Measurements from ENCODE around the gene AKR1C2.
"Not testable (repeated sequence)": the region's sequence is repeated elsewhere in the genome, so short reads cannot be mapped to it uniquely, and the experiment has no call there.

Gene AKR1C2

DNA sequence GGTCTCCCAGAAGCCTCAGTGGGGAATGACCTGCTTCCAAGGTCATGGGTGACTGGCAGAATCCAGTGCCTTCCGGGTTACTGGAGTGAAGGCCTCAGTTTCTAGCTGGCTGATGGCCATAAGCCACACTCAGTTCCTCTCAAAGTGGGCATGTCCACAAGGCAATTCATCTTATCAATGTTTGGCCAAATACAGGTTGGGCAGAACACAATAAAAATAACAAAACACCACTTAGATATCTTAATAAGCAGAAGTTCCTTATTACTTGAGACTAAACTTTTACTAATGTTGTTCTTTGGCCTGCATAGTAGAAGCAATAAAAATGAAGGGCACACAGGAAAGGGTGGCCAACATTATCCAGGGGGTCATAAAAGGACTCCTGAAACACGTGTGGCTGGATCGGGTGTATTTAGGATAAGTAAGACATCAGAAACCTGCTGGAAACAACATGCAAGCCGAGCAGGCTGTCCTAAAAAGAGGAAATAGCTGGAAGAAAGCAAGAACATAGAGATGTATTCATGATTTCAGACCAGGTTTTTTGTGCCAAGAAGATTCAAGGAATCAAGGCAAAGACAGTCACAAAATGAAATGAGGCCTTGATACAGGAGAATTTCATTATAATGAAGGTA lies 19.6 kb upstream of the AKR1C2 start:
- DNase-seq (ENCODE audit: low read depth in 2 of 2), result no peak

DNA sequence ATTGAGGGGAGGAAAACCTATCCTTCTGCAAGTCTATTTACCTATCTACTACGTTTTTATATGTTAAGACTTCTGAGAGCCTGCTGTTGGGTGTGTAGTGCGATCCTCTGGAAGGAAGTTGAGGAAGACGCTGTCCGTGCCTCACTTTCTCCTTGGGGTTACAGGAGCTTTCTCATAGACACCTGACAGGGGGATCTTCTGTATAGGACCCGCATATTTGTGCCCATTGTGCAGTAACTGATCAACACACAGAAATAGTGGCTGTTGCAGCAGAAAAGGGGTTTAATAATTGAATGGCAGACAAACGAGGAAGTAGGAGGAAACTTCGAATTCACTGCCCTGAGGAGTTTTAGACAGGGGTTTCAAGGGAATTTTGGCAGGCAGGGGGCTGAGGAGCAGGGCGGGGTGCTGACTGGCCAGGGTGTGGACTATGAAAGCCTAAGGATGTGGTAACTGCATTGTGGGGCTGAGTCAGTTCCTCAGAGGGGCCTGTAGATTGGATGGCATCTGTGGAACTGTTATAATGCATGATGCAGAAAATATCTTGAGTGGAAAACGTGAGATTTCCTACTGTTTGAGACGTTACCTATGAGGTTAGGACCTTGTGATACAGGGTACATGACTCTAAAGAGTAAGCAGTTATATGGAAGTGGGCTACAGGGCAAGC lies 18.1 kb upstream of the AKR1C2 start:
- DNase-seq (ENCODE audit: low read depth in 2 of 2), result not testable (repeated sequence)

DNA sequence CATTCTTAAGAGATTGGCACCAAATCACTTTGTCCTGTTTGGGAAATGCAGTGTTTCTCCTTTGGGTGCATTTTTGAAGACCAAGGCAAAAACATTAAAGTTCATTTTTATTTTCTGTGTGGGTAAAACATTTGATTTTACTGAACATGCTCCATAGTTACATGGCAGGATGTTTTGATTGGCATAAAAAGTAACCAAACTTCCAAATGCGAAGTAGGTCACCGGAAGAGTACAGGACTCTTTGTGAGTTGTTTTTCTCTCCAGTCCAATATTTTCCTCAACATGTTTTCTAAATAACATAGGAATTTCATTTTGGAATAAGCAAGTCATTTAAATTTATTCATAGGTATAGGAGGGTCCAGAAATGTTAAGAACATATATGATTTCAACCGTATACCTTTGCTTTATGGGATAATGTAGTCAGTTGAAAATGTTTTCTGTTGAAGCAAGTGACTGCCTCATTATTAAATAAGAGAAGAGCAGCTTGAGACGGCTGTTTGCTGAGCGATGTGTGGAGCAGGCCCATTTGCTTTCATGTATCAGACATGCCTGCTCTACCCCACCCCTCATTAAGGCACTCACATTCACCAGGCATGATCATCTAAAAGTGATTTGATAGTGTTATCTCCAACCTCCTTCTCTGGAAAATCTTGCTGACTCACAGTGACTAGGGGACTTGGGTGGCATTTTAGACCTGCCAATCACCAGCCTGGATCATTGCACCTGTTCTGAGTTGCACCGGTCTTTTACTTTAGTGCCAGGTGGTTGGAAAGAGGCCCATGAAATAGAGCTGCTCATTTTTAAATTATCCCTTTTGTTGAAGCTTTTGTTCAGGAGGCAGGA lies 16.3 kb upstream of the AKR1C2 start:
- DNase-seq (ENCODE audit: low read depth in 2 of 2), result not testable (repeated sequence)

DNA sequence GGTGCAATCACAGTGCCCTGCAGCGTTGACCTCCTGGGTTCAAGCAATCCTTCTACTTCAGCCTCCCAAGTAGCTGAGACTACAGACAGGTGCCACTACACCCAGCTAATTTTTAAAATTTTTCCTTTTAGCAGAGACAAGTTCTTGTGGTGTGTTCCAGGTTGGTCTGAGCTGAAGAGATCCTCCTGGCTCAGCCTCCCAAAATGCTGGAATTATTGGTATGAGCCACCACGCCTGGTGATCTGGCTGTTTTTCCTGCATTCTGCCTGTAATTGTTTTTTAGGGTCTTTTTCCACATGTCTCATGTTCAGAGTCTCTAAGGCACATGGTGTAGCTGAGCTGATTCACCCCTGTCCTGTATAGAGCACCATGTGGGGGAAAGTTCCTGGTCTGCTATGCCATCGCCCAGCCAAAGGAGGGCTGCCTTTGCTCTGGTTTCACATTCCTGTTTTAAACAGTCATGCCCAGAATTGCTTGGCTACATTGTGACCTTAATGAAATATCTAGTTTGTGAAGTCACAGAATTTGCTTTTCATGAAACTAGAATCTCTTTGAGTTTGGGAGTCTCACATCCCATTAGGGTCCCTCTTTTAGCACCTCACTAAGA lies 15.1 kb upstream of the AKR1C2 start:
- DNase-seq (ENCODE audit: low read depth in 2 of 2), result not testable (repeated sequence)

DNA sequence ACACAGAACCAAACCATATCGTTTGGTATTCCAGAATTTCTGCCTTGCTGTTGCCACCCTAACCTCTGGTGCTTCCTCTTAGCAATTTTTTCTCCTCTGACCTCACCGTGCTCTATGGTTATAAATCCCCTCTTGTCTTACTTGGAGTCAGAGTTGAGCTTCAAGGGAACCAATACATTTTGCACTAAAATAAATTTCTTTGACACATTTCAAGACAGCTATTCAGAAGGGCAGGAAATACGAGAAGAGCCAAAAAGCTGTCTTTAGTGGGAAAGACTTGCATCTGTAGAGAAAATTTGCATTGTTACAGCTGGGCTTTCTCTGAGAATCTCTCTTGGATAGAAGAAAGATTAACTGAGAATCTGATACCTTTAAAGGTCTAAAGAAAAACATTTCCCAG lies 14.5 kb upstream of the AKR1C2 start:
- no peak for DNase-seq (ENCODE audit: low read depth in 2 of 2)

DNA sequence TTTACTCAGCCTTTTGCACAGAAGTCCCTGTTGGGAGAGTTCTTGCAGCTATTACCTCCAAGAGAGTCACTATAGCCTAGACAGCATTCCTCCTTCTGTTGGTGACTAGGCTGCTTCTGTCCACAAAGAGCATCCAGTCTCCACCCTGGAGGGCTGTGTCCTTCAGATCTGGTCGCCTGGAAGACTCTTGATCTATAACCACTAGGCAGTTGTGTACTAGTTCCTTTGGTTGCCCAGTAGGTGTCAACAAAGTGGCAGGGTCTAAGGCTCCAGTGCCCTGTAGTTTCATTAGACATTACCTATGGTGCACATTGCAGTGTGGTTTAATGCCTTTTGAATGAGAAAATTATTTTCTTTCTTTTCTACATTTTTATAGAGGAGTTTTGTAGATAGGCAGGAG lies 11.3 kb upstream of the AKR1C2 start:
- DNase-seq (ENCODE audit: low read depth in 2 of 2), result no peak

DNA sequence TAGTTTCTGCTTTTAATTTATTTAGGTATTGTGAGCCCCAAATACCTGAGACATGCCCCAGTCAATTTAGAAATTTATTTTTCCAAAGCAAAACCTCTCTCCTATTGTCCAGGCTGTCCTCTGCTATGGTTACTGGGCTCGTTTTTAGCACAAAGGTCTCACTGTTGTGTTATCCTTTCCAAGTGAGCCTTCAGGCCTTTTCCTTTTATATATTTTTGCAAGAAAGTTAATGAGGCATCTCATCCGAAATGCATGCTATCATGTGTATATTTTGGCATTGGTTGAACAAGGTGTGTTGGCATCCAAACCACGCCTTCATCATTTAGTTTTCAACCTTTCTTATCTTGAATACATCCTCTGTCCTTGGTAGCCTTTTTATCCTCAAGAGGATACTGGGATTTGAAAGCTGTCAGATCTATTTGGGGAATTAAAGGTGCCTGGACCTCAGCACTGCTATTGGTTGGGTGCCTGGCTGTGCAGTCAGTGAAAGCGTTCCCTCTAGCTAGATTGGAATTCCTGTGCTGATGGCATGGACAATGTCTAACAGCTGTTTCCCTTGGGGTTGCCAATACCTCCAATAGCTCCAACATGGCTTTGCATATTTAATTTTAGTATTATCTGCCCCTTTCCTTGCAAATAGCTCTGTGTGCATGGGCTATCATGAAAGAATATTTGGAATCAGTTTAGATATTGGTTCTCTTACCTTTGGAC lies 10.7 kb upstream of the AKR1C2 start:
- not testable (repeated sequence) for DNase-seq (ENCODE audit: low read depth in 2 of 2)

DNA sequence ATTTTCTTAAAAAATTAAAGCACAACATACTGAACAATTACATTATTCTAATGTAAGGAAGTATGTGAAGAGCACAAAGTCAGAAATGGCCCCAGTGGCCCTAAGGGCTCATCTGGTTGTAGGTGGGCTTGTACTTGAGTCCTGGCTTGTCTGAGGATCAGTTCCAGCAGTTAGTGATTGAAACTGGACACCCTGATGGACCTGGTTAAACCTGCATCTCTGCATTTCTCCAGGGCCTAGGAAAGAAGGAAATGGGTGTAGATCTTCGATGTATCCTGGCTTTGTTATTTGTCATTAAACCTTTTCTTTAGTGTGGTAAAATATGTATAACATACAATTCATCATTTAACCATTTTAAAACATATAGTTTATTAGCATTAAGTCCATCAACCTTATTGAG lies 9.7 kb upstream of the AKR1C2 start:
- no peak for DNase-seq (ENCODE audit: low read depth in 2 of 2)

DNA sequence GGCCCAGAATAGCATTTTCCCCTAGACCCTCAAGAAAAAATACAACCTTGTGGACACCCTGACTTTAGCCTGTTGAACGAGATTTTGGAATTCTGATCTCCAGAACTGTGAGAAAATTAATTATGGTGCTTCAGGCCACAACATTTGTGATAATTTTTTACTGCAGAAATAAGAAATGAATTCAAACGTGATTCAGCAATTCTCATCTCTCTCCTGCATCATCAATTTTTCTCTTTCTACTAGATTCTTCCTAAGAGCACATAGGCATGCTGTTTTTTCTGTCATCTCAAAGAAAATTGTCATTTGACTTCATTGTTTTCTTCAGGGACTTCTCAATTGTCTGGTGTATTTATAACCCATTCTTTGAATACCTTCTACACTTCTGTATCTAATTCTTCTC lies 8.9 kb upstream of the AKR1C2 start:
- no peak for DNase-seq (ENCODE audit: low read depth in 2 of 2)

DNA sequence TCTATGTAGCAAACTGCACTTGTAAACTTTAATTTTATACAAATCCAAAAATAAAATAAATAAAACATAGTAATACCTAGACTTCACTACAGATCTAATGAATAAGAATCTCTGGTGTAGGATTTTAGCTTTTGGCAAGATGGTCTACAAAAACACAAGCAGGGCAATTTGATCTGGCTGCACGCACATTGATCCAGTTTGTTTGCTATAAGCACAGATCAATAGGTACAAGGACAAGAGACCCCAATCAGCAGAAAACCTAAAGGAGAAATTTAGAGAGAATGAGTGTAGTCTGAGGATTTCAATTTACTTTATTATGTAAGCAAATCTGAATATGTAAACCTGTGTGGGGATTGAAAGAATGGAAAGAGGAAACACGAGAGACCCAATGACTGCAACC lies 7.7 kb upstream of the AKR1C2 start:
- DNase-seq (ENCODE audit: low read depth in 2 of 2), result not testable (repeated sequence)

DNA sequence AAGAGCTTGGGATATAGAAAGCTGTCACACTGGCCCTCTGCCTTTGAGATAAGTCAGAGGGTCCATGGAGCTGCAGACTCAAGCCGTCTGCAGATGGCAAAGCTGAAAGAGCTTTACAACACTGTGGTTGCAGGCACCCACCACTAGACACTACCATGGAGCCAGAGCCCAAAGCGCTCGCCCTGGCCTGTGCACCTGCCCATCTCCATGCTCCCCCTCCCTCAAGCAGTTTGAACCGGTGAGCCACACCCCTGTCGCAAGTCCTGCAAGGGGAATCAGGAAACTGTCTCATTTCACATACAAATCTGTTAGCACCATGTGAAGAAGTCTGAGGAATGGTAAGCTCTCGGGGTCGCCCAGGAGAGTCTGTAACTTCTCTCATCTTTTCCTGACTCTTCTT lies 6.4 kb upstream of the AKR1C2 start:
- not testable (repeated sequence) for DNase-seq (ENCODE audit: low read depth in 2 of 2)

DNA sequence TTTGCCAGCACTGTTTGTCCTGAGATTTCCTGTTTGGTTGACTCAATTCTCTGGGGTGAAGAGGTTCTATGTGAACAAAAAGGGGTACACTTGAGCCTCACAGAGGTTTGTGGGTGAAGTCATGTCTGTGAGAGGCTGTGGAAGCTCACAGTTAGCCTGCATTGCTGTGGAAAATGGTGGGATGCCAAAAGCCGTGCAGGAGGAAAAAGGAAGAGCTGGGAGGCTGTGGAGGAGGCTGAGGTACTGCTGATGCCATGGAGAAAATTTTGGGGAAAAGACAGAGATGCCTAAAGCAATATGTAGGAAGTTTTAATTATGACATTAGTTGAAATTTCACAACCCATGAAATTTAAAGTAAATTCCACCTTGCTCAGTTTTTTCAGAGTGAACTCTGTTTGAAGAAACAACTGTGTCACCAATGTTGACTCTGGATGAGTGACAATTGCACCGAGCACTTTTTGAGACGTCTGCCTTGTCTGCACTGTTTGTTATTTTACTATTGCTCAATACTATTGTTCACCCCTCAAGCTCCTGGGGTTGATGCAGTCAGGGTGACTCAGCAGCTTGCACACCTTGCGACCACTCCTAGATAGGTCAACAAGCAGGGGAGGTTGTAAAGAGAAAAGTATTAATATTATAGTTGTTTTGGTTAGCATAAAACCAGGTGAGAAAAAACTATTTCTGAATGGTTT lies 5.3 kb upstream of the AKR1C2 start:
- not testable (repeated sequence) for DNase-seq (ENCODE audit: low read depth in 2 of 2)

DNA sequence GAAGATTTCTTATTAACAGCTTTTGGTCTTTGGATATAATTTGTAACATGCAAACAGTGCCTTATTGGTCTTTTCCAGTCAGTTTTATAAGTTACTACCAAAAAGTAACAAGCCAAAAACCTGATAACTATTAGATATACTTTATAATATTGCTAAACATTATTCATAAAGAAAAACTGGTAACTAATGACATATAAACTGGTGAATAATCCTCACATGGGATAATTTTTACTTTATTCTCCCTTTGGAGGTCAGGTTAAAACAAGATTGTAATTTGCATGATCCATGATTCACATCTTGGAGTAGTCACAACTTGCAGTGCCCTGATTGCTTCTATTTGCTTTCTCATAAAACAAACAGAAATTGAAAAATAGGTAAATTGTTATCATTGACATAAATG lies 844 bp upstream of the AKR1C2 start:
- not testable (repeated sequence) for DNase-seq (ENCODE audit: low read depth in 2 of 2)

DNA sequence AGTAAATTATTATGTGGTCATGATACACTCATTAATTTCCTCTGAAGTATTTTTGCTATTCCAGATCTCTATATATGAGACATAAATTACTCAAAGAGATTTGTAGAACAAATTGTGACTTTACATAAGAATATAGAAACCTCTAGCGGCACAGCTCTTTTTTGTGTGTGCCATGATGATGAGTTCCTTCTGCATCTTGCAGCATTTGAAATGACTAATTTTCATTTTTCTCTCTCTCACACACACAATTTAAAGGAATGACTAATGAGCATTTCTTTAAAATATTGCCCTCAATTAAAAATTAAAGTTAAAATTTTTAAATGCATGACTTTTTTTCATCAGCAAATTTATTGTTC lies 351 bp upstream of the AKR1C2 start:
- not testable (repeated sequence) for DNase-seq (ENCODE audit: low read depth in 2 of 2)

DNA sequence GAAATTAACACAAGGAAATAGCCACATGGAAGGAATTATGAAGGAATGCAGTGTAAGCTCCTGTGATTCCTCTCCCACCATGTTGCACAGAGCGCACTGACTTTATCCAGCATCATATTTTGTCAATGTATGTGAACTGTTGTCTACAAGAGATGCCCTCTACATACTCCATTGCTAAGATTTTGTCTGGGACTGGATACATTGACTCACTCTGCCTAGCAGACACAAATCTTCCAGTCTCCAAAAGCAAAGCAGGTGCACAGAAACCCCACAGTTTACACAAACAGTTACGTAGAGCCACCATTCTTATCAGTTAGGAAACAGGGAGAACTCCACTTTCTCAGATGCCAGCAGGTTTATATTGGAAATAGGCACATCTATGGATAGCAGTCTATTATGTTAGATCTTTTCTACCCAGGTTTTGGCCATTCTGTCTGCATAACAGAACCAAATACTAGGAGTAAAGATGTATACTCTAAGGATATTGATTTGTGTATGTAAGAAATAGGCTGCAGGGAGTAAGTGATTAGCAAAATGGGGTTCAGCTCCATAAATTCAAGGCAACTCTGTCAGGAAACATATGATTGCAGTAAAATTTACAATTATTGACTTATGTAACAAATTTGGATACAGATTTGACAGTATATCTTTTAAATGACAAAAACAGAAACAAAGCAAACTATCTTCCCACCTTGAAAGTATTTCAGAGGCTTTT lies 1.5 kb downstream of the AKR1C2 start:
- no peak for DNase-seq (ENCODE audit: low read depth in 2 of 2)

DNA sequence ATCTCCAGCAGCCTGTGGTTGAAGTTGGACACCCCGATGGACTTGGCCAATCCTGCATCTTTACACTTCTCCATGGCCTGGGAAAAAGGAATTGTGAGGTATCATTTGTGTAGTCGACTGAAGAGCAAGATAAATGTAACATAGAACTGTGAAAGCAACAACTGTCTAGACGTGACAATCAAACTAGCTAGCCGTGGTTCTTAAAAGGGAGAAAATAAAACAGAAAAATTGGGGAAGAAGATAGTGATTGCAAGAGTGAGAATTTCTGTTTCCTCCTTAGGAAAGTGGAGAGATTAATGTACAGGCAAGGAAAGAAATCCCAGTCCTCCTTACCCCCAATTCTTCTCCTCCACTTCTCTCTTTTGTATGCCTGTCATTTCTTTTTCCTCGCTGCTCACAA lies 5.0 kb downstream of the AKR1C2 start:
- DNase-seq (ENCODE audit: low read depth in 2 of 2), result no peak

DNA sequence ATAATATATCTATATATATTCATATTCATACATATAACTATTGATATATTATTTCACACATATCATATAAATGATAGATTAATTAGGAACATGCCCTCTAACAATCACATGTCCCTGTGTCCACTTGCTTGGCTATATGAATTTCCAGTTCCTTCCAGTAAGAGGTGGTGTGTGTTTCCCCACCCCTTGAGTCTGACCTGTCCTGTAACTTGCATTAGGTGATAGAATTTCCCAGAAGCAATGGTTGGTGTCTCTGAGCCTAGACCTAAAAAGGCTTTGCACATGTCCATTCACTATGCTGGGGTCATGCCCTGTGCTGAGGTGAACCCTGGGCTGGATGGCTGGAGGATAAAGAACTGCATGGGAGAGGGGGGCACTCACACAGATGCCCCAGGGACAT lies 9.4 kb downstream of the AKR1C2 start:
- not testable (repeated sequence) for DNase-seq (ENCODE audit: low read depth in 2 of 2)

DNA sequence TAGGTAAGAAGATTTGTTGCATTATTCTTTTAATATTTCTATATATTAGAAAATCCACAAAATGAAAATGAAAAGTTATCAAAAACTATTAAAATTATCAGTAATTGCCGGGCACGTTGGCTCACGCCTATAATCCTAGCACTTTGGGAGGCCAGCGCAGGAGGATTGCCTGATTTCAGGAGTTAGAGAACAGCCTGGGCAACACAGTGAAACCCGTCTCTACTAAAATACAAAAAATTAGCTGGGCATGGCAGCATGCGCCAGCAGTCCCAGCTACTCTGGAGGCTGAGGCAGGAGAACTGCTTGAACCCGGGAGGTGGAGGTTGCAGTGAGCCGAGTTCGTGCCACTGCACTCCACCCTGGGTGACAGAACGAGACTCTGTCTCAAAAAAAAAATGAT lies 11.1 kb downstream of the AKR1C2 start:
- not testable (repeated sequence) for DNase-seq (ENCODE audit: low read depth in 2 of 2)

DNA sequence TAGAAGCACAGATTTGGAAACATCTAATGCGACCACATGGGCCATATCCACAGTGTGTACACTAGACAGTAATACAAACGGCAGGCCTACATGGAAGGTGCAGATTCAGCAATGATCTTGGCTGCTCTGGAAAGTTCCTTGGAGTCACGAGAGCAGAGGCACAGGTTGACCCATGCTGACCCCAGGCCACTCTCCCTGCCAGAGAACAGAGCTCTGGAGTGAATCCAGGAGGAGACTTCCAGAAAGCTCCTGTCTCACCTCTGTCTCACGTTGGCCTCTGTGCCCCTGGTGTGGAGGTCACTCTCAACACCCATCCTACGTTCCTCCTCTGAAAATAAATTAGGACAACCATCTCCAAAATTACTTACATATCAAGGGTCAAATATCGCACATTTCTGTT lies 12.2 kb downstream of the AKR1C2 start:
- not testable (repeated sequence) for DNase-seq (ENCODE audit: low read depth in 2 of 2)

DNA sequence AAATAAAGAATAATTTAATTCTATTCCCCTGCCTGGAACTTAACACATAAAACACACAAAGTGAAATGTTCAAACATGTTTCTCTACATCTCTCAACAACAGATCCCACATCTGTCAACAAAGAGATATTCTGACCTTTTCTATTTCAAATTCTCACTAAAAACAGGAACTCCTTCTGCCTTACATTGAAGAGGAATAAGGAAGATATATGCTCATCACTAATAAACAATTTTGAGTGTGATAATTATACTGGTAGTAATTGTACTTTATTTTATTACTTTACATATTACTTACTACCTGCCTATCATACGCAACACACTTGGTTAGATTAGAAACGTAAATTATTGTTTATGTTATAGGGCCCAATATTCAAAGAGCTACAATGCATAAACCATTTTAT lies 13.4 kb downstream of the AKR1C2 start:
- no peak for DNase-seq (ENCODE audit: low read depth in 2 of 2)
